Measurements from ENCODE around the gene ATRN.

ATRN gene

GRCh38 chr20:3646651-3647050, 175.8 kb downstream of the ATRN start:
- DNase-seq (ENCODE audit: extremely low spot score): no peak
- ChIA-PET POLR2A (no interaction called here), CTCF (interaction anchor here (1.0 to 1.3 kb wide), 3 partner anchors 10 to 13 kb away, joined by 3 to 5 read pairs (median 4); no protein-coding TSS in a partner anchor)
- no peak for TF ChIP-seq CTCF (IDR thresholded peaks at IDR 0.05; ENCODE audit: control extremely low read depth, extremely low read depth, low read depth, missing control alignments)

- POLR2A ChIA-PET: no interaction called here
- no peak for TF ChIP-seq CTCF (IDR thresholded peaks at IDR 0.05; ENCODE audit: control extremely low read depth, extremely low read depth, low read depth, missing control alignments)
- CTCF ChIA-PET: interaction anchor here (1.0 to 1.3 kb wide), 4 partner anchors 9 to 17 kb away, joined by 3 to 5 read pairs (median 4); no protein-coding TSS in a partner anchor
- DNase-seq (ENCODE audit: extremely low spot score): no peak
Observed at GRCh38 chr20:3647473-3647872, 176.7 kb downstream of the ATRN start.

GRCh38 chr20:3648951-3649350, 178.1 kb downstream of the ATRN start:
- POLR2A ChIA-PET: no interaction called here
- DNase-seq (ENCODE audit: extremely low spot score): no peak
- TF ChIP-seq CTCF (IDR thresholded peaks at IDR 0.05; ENCODE audit: control extremely low read depth, extremely low read depth, low read depth, missing control alignments): no peak
- CTCF ChIA-PET: no interaction called here

GRCh38 chr20:3651204-3651962, 180.6 kb downstream of the ATRN start:
- no peak for TF ChIP-seq CTCF (IDR thresholded peaks at IDR 0.05; ENCODE audit: control extremely low read depth, extremely low read depth, low read depth, missing control alignments)
- DNase-seq (ENCODE audit: extremely low spot score): no peak
- ChIA-PET CTCF (interaction anchor here (0.6 to 1.6 kb wide), 2 partner anchors 24 to 25 kb away, joined by 3 to 5 read pairs; no protein-coding TSS in a partner anchor), POLR2A (no interaction called here)

- no peak for TF ChIP-seq CTCF (IDR thresholded peaks at IDR 0.05; ENCODE audit: control extremely low read depth, extremely low read depth, low read depth, missing control alignments)
- CTCF ChIA-PET: no interaction called here
- DNase-seq (ENCODE audit: extremely low spot score): no peak
- POLR2A ChIA-PET: no interaction called here
Observed at GRCh38 chr20:3652221-3652620, 181.4 kb downstream of the ATRN start.

GRCh38 chr20:3652676-3653596, 182.1 kb downstream of the ATRN start:
- ChIA-PET POLR2A (interaction anchor here (0.7 kb wide), 1 partner anchor 54 kb away, joined by 9 read pairs; no protein-coding TSS in a partner anchor), CTCF (interaction anchor here (0.6 kb wide), 1 partner anchor 22 kb away, joined by 3 read pairs; no protein-coding TSS in a partner anchor)
- DNase-seq (ENCODE audit: extremely low spot score): no peak
- no peak for TF ChIP-seq CTCF (IDR thresholded peaks at IDR 0.05; ENCODE audit: control extremely low read depth, extremely low read depth, low read depth, missing control alignments)
